HEK293 (cell line): ENCODE data around the gene FRMD3.

ENCODE experiments used
- KLF16 ChIP-seq: fragments of 450-650 bp; formaldehyde crosslinking; IDR thresholded peaks from 2 replicates; pipeline ENCODE4 v1.5.1; 2017; ENCODE audit warnings: missing biosample characterization, missing genetic modification characterization
- YY1 ChIP-seq: fragments of 450-650 bp; formaldehyde crosslinking; IDR thresholded peaks from 2 replicates; pipeline ENCODE4 v1.5.1; 2018; ENCODE audit warnings: missing biosample characterization, missing genetic modification characterization
- ZNF174 ChIP-seq: fragments of 450-650 bp; formaldehyde crosslinking; IDR thresholded peaks from 2 replicates; pipeline ENCODE4 v1.5.0; 2017; ENCODE audit warnings: missing biosample characterization, mild to moderate bottlenecking, missing genetic modification characterization
- ZNF223 ChIP-seq: fragments of 450-650 bp; formaldehyde crosslinking; IDR thresholded peaks from 2 replicates; pipeline ENCODE4 v1.5.1; 2016; ENCODE audit warnings: missing biosample characterization, missing genetic modification characterization
- ZNF266 ChIP-seq: fragments of 450-650 bp; formaldehyde crosslinking; IDR thresholded peaks from 2 replicates; pipeline ENCODE4 v1.5.1; 2016; ENCODE audit warnings: missing biosample characterization, missing genetic modification characterization, low read depth
- ZNF785 ChIP-seq: fragments of 450-650 bp; formaldehyde crosslinking; IDR thresholded peaks from 2 replicates; pipeline ENCODE4 v1.5.1; 2016; ENCODE audit warnings: missing biosample characterization, missing genetic modification characterization
- TF ChIP-seq, protein P1 (sequence below): fragments of 450-650 bp; formaldehyde crosslinking; IDR thresholded peaks from 2 replicates; pipeline ENCODE4 v1.5.1; 2016; ENCODE audit warnings: missing biosample characterization, missing genetic modification characterization
- TF ChIP-seq, protein P2 (sequence below): fragments of 450-650 bp; formaldehyde crosslinking; IDR thresholded peaks from 2 replicates; pipeline ENCODE4 v1.5.1; 2016; ENCODE audit warnings: missing biosample characterization, missing genetic modification characterization
- TF ChIP-seq, protein P3 (sequence below): fragments of 450-650 bp; formaldehyde crosslinking; IDR thresholded peaks from 2 replicates; pipeline ENCODE4 v1.5.1; 2016; ENCODE audit warnings: missing biosample characterization, missing genetic modification characterization
- TF ChIP-seq, protein P4 (sequence below): fragments of 450-650 bp; formaldehyde crosslinking; IDR thresholded peaks from 2 replicates; pipeline ENCODE4 v1.5.1; 2016; ENCODE audit warnings: missing biosample characterization, missing genetic modification characterization

DNA sequence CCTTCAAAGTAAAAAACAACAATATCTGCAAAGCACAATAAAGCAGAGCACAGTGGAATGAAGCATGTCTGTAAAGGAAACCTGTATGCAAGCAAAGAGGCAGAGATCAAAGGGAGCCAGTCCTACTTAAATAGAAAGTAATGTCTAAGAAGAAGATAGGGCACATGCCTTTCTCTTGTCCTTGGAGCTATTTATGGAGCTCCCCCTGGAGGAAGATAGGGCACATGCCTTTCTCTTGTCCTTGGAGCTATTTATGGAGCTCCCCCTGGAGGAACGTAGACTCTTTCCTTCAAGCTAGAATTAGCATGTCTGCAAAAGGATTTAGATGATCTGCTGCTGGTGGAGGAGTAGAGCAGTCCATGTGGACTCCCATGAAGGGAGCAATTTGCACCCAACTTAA lies 307.2 kb downstream of the FRMD3 start:
- TF ChIP-seq, protein P1, sequence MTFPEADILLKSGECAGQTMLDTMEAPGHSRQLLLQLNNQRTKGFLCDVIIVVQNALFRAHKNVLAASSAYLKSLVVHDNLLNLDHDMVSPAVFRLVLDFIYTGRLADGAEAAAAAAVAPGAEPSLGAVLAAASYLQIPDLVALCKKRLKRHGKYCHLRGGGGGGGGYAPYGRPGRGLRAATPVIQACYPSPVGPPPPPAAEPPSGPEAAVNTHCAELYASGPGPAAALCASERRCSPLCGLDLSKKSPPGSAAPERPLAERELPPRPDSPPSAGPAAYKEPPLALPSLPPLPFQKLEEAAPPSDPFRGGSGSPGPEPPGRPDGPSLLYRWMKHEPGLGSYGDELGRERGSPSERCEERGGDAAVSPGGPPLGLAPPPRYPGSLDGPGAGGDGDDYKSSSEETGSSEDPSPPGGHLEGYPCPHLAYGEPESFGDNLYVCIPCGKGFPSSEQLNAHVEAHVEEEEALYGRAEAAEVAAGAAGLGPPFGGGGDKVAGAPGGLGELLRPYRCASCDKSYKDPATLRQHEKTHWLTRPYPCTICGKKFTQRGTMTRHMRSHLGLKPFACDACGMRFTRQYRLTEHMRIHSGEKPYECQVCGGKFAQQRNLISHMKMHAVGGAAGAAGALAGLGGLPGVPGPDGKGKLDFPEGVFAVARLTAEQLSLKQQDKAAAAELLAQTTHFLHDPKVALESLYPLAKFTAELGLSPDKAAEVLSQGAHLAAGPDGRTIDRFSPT (tag by site-specific recombination): no peak
- TF ChIP-seq, protein P2, sequence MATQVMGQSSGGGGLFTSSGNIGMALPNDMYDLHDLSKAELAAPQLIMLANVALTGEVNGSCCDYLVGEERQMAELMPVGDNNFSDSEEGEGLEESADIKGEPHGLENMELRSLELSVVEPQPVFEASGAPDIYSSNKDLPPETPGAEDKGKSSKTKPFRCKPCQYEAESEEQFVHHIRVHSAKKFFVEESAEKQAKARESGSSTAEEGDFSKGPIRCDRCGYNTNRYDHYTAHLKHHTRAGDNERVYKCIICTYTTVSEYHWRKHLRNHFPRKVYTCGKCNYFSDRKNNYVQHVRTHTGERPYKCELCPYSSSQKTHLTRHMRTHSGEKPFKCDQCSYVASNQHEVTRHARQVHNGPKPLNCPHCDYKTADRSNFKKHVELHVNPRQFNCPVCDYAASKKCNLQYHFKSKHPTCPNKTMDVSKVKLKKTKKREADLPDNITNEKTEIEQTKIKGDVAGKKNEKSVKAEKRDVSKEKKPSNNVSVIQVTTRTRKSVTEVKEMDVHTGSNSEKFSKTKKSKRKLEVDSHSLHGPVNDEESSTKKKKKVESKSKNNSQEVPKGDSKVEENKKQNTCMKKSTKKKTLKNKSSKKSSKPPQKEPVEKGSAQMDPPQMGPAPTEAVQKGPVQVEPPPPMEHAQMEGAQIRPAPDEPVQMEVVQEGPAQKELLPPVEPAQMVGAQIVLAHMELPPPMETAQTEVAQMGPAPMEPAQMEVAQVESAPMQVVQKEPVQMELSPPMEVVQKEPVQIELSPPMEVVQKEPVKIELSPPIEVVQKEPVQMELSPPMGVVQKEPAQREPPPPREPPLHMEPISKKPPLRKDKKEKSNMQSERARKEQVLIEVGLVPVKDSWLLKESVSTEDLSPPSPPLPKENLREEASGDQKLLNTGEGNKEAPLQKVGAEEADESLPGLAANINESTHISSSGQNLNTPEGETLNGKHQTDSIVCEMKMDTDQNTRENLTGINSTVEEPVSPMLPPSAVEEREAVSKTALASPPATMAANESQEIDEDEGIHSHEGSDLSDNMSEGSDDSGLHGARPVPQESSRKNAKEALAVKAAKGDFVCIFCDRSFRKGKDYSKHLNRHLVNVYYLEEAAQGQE: no peak
- TF ChIP-seq, protein P3, sequence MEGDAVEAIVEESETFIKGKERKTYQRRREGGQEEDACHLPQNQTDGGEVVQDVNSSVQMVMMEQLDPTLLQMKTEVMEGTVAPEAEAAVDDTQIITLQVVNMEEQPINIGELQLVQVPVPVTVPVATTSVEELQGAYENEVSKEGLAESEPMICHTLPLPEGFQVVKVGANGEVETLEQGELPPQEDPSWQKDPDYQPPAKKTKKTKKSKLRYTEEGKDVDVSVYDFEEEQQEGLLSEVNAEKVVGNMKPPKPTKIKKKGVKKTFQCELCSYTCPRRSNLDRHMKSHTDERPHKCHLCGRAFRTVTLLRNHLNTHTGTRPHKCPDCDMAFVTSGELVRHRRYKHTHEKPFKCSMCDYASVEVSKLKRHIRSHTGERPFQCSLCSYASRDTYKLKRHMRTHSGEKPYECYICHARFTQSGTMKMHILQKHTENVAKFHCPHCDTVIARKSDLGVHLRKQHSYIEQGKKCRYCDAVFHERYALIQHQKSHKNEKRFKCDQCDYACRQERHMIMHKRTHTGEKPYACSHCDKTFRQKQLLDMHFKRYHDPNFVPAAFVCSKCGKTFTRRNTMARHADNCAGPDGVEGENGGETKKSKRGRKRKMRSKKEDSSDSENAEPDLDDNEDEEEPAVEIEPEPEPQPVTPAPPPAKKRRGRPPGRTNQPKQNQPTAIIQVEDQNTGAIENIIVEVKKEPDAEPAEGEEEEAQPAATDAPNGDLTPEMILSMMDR: no peak
- no peak for TF ChIP-seq ZNF174 (tag by site-specific recombination)
- no peak for TF ChIP-seq ZNF785 (tag by site-specific recombination)
- TF ChIP-seq ZNF266 (tag by site-specific recombination): no peak
- TF ChIP-seq, protein P4, sequence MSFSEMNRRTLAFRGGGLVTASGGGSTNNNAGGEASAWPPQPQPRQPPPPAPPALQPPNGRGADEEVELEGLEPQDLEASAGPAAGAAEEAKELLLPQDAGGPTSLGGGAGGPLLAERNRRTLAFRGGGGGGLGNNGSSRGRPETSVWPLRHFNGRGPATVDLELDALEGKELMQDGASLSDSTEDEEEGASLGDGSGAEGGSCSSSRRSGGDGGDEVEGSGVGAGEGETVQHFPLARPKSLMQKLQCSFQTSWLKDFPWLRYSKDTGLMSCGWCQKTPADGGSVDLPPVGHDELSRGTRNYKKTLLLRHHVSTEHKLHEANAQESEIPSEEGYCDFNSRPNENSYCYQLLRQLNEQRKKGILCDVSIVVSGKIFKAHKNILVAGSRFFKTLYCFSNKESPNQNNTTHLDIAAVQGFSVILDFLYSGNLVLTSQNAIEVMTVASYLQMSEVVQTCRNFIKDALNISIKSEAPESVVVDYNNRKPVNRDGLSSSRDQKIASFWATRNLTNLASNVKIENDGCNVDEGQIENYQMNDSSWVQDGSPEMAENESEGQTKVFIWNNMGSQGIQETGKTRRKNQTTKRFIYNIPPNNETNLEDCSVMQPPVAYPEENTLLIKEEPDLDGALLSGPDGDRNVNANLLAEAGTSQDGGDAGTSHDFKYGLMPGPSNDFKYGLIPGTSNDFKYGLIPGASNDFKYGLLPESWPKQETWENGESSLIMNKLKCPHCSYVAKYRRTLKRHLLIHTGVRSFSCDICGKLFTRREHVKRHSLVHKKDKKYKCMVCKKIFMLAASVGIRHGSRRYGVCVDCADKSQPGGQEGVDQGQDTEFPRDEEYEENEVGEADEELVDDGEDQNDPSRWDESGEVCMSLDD (tag by site-specific recombination): no peak
- TF ChIP-seq KLF16 (tag by site-specific recombination): no peak
- TF ChIP-seq ZNF223 (tag by site-specific recombination): no peak
- TF ChIP-seq YY1 (tag by site-specific recombination): no peak
